ENCODE data around the gene LMF2. TPM values are rescaled to one million over a fixed set of nuclear protein-coding genes. Genes with fewer than 3 reads are reported as not detected.

Gene LMF2
- total and polyA plus RNA-seq, 2 of the 4 experiments (the other 2 are of a cell fraction): 16.8 to 82.6 TPM

DNA sequence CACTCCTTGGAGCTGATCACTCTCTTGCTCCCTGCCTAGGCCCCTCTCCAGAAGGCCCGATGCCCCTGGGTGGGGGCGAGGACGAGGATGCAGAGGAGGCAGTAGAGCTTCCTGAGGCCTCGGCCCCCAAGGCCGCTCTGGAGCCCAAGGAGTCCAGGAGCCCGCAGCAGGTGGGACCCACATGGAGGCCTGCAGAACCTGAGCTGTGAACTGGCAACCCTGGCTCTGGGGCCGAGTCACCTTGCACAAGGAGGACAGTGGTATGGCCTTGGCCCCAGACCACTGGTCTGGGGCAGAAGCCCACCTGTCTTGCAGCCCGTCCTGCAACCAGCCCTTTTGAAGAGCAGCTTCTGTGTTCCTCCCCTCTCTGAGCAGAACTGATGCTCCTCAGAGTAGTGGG, 11.6 kb upstream of the LMF2 start:
- dilution Hi-C loops (cut with HindIII; ENCODE audit: low sequenced_read_pairs, unreplicated experiment): no loop called here

More for the DNA sequence above, 11.6 kb upstream of the LMF2 start:
- no peak overlapping the region for H3K4me2 ChIP-seq (ENCODE audit: low read depth, low read length)
- DNase-seq (no peak), ATAC-seq (ENCODE audit: low read depth) (no peak)
- H2AFZ ChIP-seq (replicated peaks; ENCODE audit: low read length, poor library complexity): no peak overlapping the region
- H3K79me1 ChIP-seq (ENCODE audit: low read depth in 1 of 2, low read length in 2 of 2): peaks cover 19 to 50% of the 10 kb centered on the region in 2 experiments
- no peak overlapping the region for H4K91ac ChIP-seq (ENCODE audit: insufficient read depth, low read depth, low read length)
- peaks cover 49% of the 10 kb centered on the region for H3K36me3 ChIP-seq (ENCODE audit: control insufficient read depth, insufficient read depth, low read length)
- H3K23ac ChIP-seq (ENCODE audit: low read depth, low read length): no peak overlapping the region
- H2BK15ac ChIP-seq (ENCODE audit: low read depth, low read length): no peak overlapping the region
- H2AK9ac ChIP-seq (replicated peaks; ENCODE audit: low read depth, low read length, poor library complexity): no peak overlapping the region
- ChIA-PET CTCF (no interaction called here), POLR2A (ENCODE audit: unreplicated experiment) (no interaction called here)
- no peak overlapping the region for H3K9ac ChIP-seq (ENCODE audit: low read depth, low read length)
- no peak overlapping the region for H3K14ac ChIP-seq (replicated peaks; ENCODE audit: low read depth, low read length)
- no peak overlapping the region for H2BK120ac ChIP-seq (ENCODE audit: low read depth, low read length)
- no peaks in the 10 kb centered on the region; the same call in 1 of the 2 replicates for H3K4me1 ChIP-seq (ENCODE audit: control insufficient read depth, insufficient read depth, low read length)
- no peak overlapping the region for H4K8ac ChIP-seq (ENCODE audit: low read depth in 2 of 2, low read length in 2 of 2)
- H2BK20ac ChIP-seq (ENCODE audit: low read depth, low read length): no peak overlapping the region
- no TSS peak for BruUV-seq (replicated peaks)
- H3K27me3 ChIP-seq (ENCODE audit: control insufficient read depth, insufficient read depth, low read length): no peaks in the 10 kb centered on the region
- no peak overlapping the region for H3K27ac ChIP-seq (ENCODE audit: insufficient read depth, low read length)
- H3K4me3 ChIP-seq (ENCODE audit: insufficient read depth, low read depth, low read length): no peak overlapping the region
- H3K4ac ChIP-seq (ENCODE audit: low read depth, low read length): no peak overlapping the region
- no peak overlapping the region for H2BK5ac ChIP-seq (ENCODE audit: low read depth, low read length, poor library complexity, severe bottlenecking)
- H3K56ac ChIP-seq (ENCODE audit: extremely low read depth, insufficient read depth, low read length): no peak overlapping the region
- intact Hi-C loops (cut with micrococcal nuclease): no loop called here
- 94% methylated on average over 6 of the region's 8 CpGs; no CpG with 5 or more reads in 1 of the 2 experiments for WGBS, 2 experiments (ENCODE audit: extremely low coverage in 2 of 2, insufficient read length in 1 of 2)
- H2AK5ac ChIP-seq (ENCODE audit: low read depth, low read length): no peak overlapping the region
- TF ChIP-seq NFE2L2 (IDR thresholded peaks at IDR 0.05; ENCODE audit: low read depth, low read length): no peak
- TF ChIP-seq MAFK (IDR thresholded peaks at IDR 0.05; ENCODE audit: low read depth, low read length): no peak
- TF ChIP-seq RCOR1 (IDR thresholded peaks at IDR 0.05; ENCODE audit: insufficient replicate concordance, low read length): no peak
- H4K5ac ChIP-seq (ENCODE audit: low read depth, low read length): no peak overlapping the region
- H4K20me1 ChIP-seq (ENCODE audit: insufficient read depth, low read length): peaks cover 15% of the 10 kb centered on the region
- in situ Hi-C loops (cut with MboI; ENCODE audit: low sequenced_read_pairs): no loop called here
- H3K9me3 ChIP-seq (ENCODE audit: control insufficient read depth, insufficient read depth, low read length): no peaks in the 10 kb centered on the region
- no peak overlapping the region for H3K18ac ChIP-seq (ENCODE audit: low read depth, low read length)
- H3K9me1 ChIP-seq (ENCODE audit: insufficient read depth, low read length): no peaks in the 10 kb centered on the region

Measured in IMR-90 (cell line).